Panc1 (cell line): ENCODE measurements around the gene EHBP1. TPM values are rescaled to one million over a fixed set of nuclear protein-coding genes. Genes with fewer than 3 reads are reported as not detected.

Source experiments
- ATAC-seq: fragments of 200-7000 bp; cut with Tn5 transposase; 2 replicates; pipeline ENCODE4 v1.9.1; 2020; ENCODE audit warnings: mild to moderate bottlenecking, moderate library complexity
- BruUV-seq: library from RNA; stranded (reverse); fragments of 400-500 nt; replicated peaks from 2 replicates; lab custom pipeline; 2021; lab: Mats Ljungman, UMichigan
- CTCF ChIA-PET: fragments of 300-600 bp; sonication (Branson Sonifier 250); formaldehyde crosslinking; loops from one replicate; lab custom pipeline; 2022; ENCODE audit warnings: antibody characterized with exemption; lab: Charles Lee
- POLR2A ChIA-PET: fragments of 300-600 bp; sonication (Branson Sonifier 250); formaldehyde crosslinking; loops from one replicate; lab custom pipeline; 2022; ENCODE audit warnings: antibody characterized with exemption; lab: Charles Lee
- DNase-seq: peaks from one replicate; pipeline ENCODE4 v3.0.0-alpha.2; 2010; ENCODE audit warnings: low read depth, low spot score
- H3K27ac ChIP-seq: 2 replicates; pipeline ENCODE4 v1.5.1; 2011; ENCODE audit warnings: mild to moderate bottlenecking, low read length, inconsistent platforms
- H3K27me3 ChIP-seq: fragments of 200-500 bp; sonication (Bioruptor generic); 2 replicates; pipeline ENCODE4 v1.6.0; 2014; ENCODE audit warnings: low read length, inconsistent platforms; ENCODE audit not compliant: control insufficient read depth, insufficient read depth
- H3K36me3 ChIP-seq: fragments of 200-500 bp; sonication (Bioruptor generic); 2 replicates; pipeline ENCODE4 v1.5.1; 2014; ENCODE audit warnings: inconsistent platforms, mild to moderate bottlenecking, low read length, moderate library complexity; ENCODE audit not compliant: control insufficient read depth, insufficient read depth
- H3K4me1 ChIP-seq: 2 replicates; pipeline ENCODE4 v1.5.1; 2011; ENCODE audit warnings: inconsistent platforms, mild to moderate bottlenecking, low read length, moderate library complexity; ENCODE audit not compliant: control insufficient read depth, insufficient read depth
- H3K4me3 ChIP-seq, 2 experiments: 2 replicates each; pipeline ENCODE4 v1.5.1; 2011 to 2012; ENCODE audit warnings: low read depth in 2 of 2, low read length in 2 of 2, mild to moderate bottlenecking in 2 of 2, inconsistent platforms in 1 of 2, moderate library complexity in 1 of 2
- H3K9me3 ChIP-seq: fragments of 200-500 bp; sonication (Bioruptor generic); 2 replicates; pipeline ENCODE4 v1.5.1; 2014; ENCODE audit warnings: low read depth, mild to moderate bottlenecking, inconsistent platforms, low read length, moderate library complexity; ENCODE audit not compliant: control insufficient read depth, insufficient read depth
- CTCF ChIP-seq: fragments of 450-650 bp; IDR thresholded peaks from 2 replicates; pipeline ENCODE4 v1.5.1; 2017; ENCODE audit warnings: mild to moderate bottlenecking
- POLR2AphosphoS5 ChIP-seq: IDR thresholded peaks from 2 replicates; pipeline ENCODE4 v1.6.1; 2012; ENCODE audit warnings: mild to moderate bottlenecking, low read depth, low read length, moderate library complexity
- SIN3A ChIP-seq: IDR thresholded peaks from 2 replicates; pipeline ENCODE4 v1.6.1; 2012; ENCODE audit warnings: low read depth, mild to moderate bottlenecking, low read length, moderate library complexity, borderline replicate concordance; ENCODE audit not compliant: insufficient read depth
- TCF7L2 ChIP-seq: IDR thresholded peaks from 2 replicates; pipeline ENCODE4 v1.6.1; 2011; ENCODE audit warnings: mild to moderate bottlenecking, low read depth, low read length, inconsistent platforms
- in situ Hi-C: cut with HindIII; loops from 2 replicates; pipeline ENCODE4 v1.10.0; 2016; ENCODE audit warnings: low sequenced_read_pairs, low pct_unique_long_range_greater_than_20kb
- intact Hi-C: fragments of 100-400 bp; cut with micrococcal nuclease; formaldehyde crosslinking; loops from one replicate; pipeline ENCODE4 v1.10.0; 2022; ENCODE audit not compliant: unreplicated experiment
- total RNA-seq: library from RNA; stranded (reverse); gene quantifications from one replicate; pipeline ENCODE4 v1.2.1, GENCODE V29; 2021; ENCODE audit not compliant: unreplicated experiment
- TF ChIP-seq, protein P1 (sequence below), 2 experiments: IDR thresholded peaks; 2 replicates each; pipeline ENCODE4 v1.6.1; 2011 to 2012; ENCODE audit warnings: low read depth in 2 of 2, control low read depth in 1 of 2, low read length in 1 of 2, mild to moderate bottlenecking in 1 of 2, moderate library complexity in 1 of 2; ENCODE audit not compliant: insufficient read depth in 1 of 2

EHBP1 gene
- total RNA-seq, 1 experiment from 2014 or later, result 46.1 TPM

GRCh38 chr2:62934517-62934916 lies 229.0 kb downstream of the EHBP1 start:
- TF ChIP-seq, protein P1, sequence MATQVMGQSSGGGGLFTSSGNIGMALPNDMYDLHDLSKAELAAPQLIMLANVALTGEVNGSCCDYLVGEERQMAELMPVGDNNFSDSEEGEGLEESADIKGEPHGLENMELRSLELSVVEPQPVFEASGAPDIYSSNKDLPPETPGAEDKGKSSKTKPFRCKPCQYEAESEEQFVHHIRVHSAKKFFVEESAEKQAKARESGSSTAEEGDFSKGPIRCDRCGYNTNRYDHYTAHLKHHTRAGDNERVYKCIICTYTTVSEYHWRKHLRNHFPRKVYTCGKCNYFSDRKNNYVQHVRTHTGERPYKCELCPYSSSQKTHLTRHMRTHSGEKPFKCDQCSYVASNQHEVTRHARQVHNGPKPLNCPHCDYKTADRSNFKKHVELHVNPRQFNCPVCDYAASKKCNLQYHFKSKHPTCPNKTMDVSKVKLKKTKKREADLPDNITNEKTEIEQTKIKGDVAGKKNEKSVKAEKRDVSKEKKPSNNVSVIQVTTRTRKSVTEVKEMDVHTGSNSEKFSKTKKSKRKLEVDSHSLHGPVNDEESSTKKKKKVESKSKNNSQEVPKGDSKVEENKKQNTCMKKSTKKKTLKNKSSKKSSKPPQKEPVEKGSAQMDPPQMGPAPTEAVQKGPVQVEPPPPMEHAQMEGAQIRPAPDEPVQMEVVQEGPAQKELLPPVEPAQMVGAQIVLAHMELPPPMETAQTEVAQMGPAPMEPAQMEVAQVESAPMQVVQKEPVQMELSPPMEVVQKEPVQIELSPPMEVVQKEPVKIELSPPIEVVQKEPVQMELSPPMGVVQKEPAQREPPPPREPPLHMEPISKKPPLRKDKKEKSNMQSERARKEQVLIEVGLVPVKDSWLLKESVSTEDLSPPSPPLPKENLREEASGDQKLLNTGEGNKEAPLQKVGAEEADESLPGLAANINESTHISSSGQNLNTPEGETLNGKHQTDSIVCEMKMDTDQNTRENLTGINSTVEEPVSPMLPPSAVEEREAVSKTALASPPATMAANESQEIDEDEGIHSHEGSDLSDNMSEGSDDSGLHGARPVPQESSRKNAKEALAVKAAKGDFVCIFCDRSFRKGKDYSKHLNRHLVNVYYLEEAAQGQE (IDR thresholded peaks at IDR 0.05; ENCODE audit: insufficient read depth in 1 of 2, low read depth in 2 of 2, low read length in 1 of 2), result no peak
- no peak for TF ChIP-seq TCF7L2
- TF ChIP-seq POLR2AphosphoS5, result no peak
- TF ChIP-seq CTCF, result no peak
- no peak for TF ChIP-seq SIN3A
- in situ Hi-C loops, result no loop called here
- no peaks in the 10 kb centered on the region for H3K36me3 ChIP-seq
- H3K27ac ChIP-seq, result no peak overlapping the region
- no peak overlapping the region for H3K4me3 ChIP-seq
- DNase-seq (no peak), ATAC-seq (no peak)
- no peaks in the 10 kb centered on the region for H3K27me3 ChIP-seq
- ChIA-PET POLR2A (no interaction called here), CTCF (no interaction called here)
- intact Hi-C loops, result no loop called here
- no peaks in the 10 kb centered on the region for H3K4me1 ChIP-seq
- BruUV-seq, result no TSS peak
- no peaks in the 10 kb centered on the region for H3K9me3 ChIP-seq

DNA sequence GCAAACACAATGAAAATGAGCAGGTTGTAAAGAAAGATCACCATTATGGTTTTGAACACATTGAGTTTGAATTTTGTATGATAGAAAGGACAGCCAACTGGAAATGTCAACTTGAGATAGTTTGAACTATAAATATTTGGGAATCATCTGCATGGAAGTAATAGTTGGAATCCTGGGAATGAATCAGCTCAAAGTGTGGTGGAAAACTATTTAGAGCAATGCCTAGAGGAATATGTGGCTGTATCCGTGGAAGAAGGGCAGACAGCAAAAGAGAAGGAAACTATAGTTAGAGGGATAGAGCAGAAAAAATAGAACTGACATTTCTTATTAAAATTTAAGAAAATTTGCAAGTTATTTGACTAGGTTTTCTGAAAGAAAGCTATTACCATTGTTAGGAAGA lies 232.6 kb downstream of the EHBP1 start:
- Histone ChIP-seq H3K4me3 (no peak overlapping the region), H3K36me3 (no peaks in the 10 kb centered on the region), H3K27ac (no peak overlapping the region), H3K9me3 (no peaks in the 10 kb centered on the region), H3K27me3 (no peaks in the 10 kb centered on the region), H3K4me1 (no peaks in the 10 kb centered on the region)
- intact Hi-C loops, result no loop called here
- no peak for ATAC-seq
- no peak for DNase-seq
- BruUV-seq, result no TSS peak
- in situ Hi-C loops, result no loop called here
- no peak for TF ChIP-seq CTCF
- TF ChIP-seq, protein P1 (IDR thresholded peaks at IDR 0.05; ENCODE audit: insufficient read depth in 1 of 2, low read depth in 2 of 2, low read length in 1 of 2), result no peak
- no peak for TF ChIP-seq POLR2AphosphoS5
- TF ChIP-seq SIN3A, result no peak
- no peak for TF ChIP-seq TCF7L2
- CTCF ChIA-PET, result no interaction called here
- POLR2A ChIA-PET, result no interaction called here
